Activated CD4-positive, alpha-beta T cell treated with anti-CD3 and anti-CD28 coated beads for 48 hours (primary cell): ENCODE measurements around the gene CTDSPL.
"Not testable (repeated sequence)": the region's sequence is repeated elsewhere in the genome, so short reads cannot be mapped to it uniquely, and the experiment has no call there.

Source experiments
- DNase-seq: peaks from one replicate; pipeline ENCODE4 v3.0.0-alpha.2; 2020

CTDSPL gene

GRCh38 chr3:38026856-38027255 lies 165.2 kb downstream of the CTDSPL start:
- no peak for DNase-seq

GRCh38 chr3:38027466-38028465 lies 166.1 kb downstream of the CTDSPL start:
- no peak for DNase-seq

GRCh38 chr3:38028621-38029361 lies 167.1 kb downstream of the CTDSPL start:
- no peak for DNase-seq

GRCh38 chr3:38029400-38030125 lies 167.9 kb downstream of the CTDSPL start, which contains the start of gene PLCD1:
PLCD1 (minus strand) TSS chr3:38029642; CDS start chr3:38029539, 103 bp downstream.
- DNase-seq: no peak

- no peak for DNase-seq
Observed at GRCh38 chr3:38030126-38031021, 168.7 kb downstream of the CTDSPL start.

GRCh38 chr3:38031022-38031994 lies 169.6 kb downstream of the CTDSPL start:
- peak; percentile 60 for DNase-seq

- DNase-seq: no peak
Observed at GRCh38 chr3:38032328-38032865, 170.7 kb downstream of the CTDSPL start.

GRCh38 chr3:38033586-38033985 lies 171.9 kb downstream of the CTDSPL start:
- DNase-seq: not testable (repeated sequence)
